Erythroblast (primary cell): ENCODE results near the gene XYLT2.

Source experiments
- GATA1 ChIP-seq: IDR thresholded peaks from 2 replicates; pipeline ENCODE4 v1.6.1; 2011; ENCODE audit warnings: low read depth, mild to moderate bottlenecking, control low read depth, low read length, moderate library complexity
- POLR2A ChIP-seq: IDR thresholded peaks from 2 replicates; pipeline ENCODE4 v1.6.1; 2011; ENCODE audit warnings: mild to moderate bottlenecking, low read length

GRCh38 chr17:50397919-50398285 lies 52.0 kb downstream of the XYLT2 start:
- TF ChIP-seq POLR2A, result no peak
- no peak for TF ChIP-seq GATA1
